Mesothelial cell of epicardium (in vitro differentiated cells): Measurements from ENCODE around the gene ANKRD31. TPM values are rescaled to one million over a fixed set of nuclear protein-coding genes. Genes with fewer than 3 reads are reported as not detected.
"Not testable (repeated sequence)": the region's sequence is repeated elsewhere in the genome, so short reads cannot be mapped to it uniquely, and the experiment has no call there.

Experiments
- DNase-seq, 2 experiments: peaks; one replicate each; pipeline ENCODE4 v3.0.0; 2021; ENCODE audit warnings: low spot score in 2 of 2; ENCODE audit not compliant: unreplicated experiment in 2 of 2
- H3K27ac Mint-ChIP-seq: 2 replicates; pipeline ENCODE4 v1.8.0; 2021; ENCODE audit warnings: mixed read lengths
- H3K27me3 Mint-ChIP-seq: 2 replicates; pipeline ENCODE4 v1.8.0; 2021; ENCODE audit warnings: low read depth, mixed read lengths
- H3K36me3 Mint-ChIP-seq: 2 replicates; pipeline ENCODE4 v1.8.0; 2021; ENCODE audit warnings: mixed read lengths
- H3K4me1 Mint-ChIP-seq: 2 replicates; pipeline ENCODE4 v1.8.0; 2021; ENCODE audit warnings: mixed read lengths
- H3K4me3 Mint-ChIP-seq: 2 replicates; pipeline ENCODE4 v1.8.0; 2021; ENCODE audit warnings: mild to moderate bottlenecking, moderate library complexity, mixed read lengths
- H3K9me3 Mint-ChIP-seq: 2 replicates; pipeline ENCODE4 v1.8.0; 2021; ENCODE audit warnings: mixed read lengths
- total RNA-seq: library from RNA; stranded (reverse); gene quantifications from 3 replicates; pipeline ENCODE4 v1.2.1, GENCODE V29; 2021
- TF ChIP-seq, protein P1 (sequence below): fragments of 200-600 bp; sonication (generic); IDR thresholded peaks from one replicate; pipeline ENCODE4 v1.5.0; 2021; ENCODE audit warnings: antibody characterized with exemption; ENCODE audit not compliant: unreplicated experiment

The ANKRD31 gene
- total RNA-seq, 1 donor from 2014 or later = 1.1 TPM

DNA sequence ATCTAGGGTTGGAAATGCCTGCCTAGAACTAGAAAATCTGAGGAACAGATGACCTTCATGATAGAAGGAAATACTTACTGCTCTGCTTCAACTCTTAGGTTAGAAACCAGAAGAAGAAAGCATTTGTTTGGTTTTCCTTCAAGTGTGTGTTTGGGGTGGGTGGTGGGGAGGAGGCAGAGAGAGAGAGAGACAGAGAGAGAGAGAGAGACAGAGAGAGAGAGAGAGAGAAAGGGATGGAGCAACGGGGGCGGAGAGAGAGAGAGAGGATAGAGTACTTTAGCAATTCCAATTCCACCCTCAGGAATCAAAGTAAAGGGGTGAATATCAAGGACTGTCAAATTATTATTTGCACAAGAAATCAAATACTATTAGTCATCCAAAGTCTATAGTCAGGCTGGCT lies 155.2 kb downstream of the ANKRD31 start:
- Mint-ChIP-seq H3K4me1 (no peaks in the 10 kb centered on the region), H3K27me3 (no peaks in the 10 kb centered on the region), H3K9me3 (no peaks in the 10 kb centered on the region), H3K4me3 (no peak overlapping the region), H3K36me3 (no peaks in the 10 kb centered on the region), H3K27ac (no peak overlapping the region)
- no peak for DNase-seq
- TF ChIP-seq, protein P1, sequence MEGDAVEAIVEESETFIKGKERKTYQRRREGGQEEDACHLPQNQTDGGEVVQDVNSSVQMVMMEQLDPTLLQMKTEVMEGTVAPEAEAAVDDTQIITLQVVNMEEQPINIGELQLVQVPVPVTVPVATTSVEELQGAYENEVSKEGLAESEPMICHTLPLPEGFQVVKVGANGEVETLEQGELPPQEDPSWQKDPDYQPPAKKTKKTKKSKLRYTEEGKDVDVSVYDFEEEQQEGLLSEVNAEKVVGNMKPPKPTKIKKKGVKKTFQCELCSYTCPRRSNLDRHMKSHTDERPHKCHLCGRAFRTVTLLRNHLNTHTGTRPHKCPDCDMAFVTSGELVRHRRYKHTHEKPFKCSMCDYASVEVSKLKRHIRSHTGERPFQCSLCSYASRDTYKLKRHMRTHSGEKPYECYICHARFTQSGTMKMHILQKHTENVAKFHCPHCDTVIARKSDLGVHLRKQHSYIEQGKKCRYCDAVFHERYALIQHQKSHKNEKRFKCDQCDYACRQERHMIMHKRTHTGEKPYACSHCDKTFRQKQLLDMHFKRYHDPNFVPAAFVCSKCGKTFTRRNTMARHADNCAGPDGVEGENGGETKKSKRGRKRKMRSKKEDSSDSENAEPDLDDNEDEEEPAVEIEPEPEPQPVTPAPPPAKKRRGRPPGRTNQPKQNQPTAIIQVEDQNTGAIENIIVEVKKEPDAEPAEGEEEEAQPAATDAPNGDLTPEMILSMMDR = no peak

DNA sequence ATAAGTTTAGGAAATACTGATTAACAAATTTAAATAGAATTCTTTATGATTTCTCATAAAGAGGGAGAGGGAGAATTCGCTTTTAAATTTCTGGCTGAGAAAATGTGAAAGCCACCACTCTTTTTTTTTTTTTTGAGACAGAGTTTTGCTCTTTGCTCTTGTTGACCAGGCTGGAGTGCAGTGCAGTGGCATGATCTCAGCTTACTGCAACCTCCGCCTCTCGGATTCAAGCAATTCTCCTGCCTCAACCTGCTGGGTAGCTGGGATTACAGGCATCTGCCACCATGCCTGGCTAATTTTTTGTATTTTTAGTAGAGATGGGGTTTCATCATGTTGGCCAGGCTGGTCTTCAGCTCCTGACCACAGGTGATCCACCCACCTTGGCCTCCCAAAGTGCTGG lies 157.3 kb downstream of the ANKRD31 start:
- H3K9me3 Mint-ChIP-seq, DNase-seq, H3K27ac Mint-ChIP-seq, H3K4me3 Mint-ChIP-seq, H3K27me3 Mint-ChIP-seq, H3K36me3 Mint-ChIP-seq, H3K4me1 Mint-ChIP-seq: not testable (repeated sequence)

DNA sequence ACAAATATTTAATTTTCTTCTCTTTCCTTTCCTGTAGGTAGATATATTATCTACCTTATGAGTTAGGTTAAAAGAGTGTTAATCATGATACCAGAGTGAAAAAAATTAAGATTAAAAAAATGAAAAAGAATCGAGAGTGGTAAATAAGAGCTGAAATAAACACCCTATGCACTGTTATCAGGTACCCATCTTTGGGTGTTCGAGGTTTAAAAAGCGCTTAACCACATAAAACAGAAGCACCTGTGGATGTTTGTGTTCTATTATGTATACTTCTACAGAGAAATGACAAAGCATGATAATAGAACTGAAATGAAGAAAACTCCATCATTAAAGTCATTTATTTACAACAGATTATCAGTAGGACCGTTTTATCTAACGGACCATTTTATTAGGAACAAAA lies 158.7 kb downstream of the ANKRD31 start:
- Mint-ChIP-seq H3K9me3 (no peaks in the 10 kb centered on the region), H3K36me3 (no peaks in the 10 kb centered on the region), H3K4me1 (no peaks in the 10 kb centered on the region), H3K27ac (no peak overlapping the region), H3K4me3 (no peak overlapping the region), H3K27me3 (no peaks in the 10 kb centered on the region)
- no peak for DNase-seq
- TF ChIP-seq, protein P1 = no peak

DNA sequence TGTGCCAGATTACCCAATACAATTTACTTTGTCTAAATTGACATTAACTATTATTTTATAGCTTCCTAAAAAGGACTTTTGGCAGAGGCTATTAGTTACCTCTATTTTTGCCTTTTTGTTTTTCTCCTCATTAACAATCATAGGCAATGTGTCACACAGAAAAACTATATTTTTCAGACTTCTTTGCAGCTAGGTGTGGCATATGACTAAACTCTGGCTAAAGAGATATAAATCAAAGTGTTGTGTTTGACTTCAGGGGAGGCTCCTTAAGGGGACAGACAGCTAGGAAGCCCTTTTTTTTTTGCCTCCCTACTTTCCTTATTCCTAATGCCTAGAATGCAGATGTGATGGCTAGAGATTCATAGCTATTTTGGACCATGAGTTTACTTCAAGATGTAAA lies 164.6 kb downstream of the ANKRD31 start:
- TF ChIP-seq, protein P1 = no peak
- no peak overlapping the region for H3K27ac Mint-ChIP-seq
- peaks cover 11% of the 10 kb centered on the region for H3K9me3 Mint-ChIP-seq
- no peaks in the 10 kb centered on the region for H3K4me1 Mint-ChIP-seq
- no peaks in the 10 kb centered on the region for H3K27me3 Mint-ChIP-seq
- H3K36me3 Mint-ChIP-seq = no peaks in the 10 kb centered on the region
- no peak overlapping the region for H3K4me3 Mint-ChIP-seq
- DNase-seq = no peak

DNA sequence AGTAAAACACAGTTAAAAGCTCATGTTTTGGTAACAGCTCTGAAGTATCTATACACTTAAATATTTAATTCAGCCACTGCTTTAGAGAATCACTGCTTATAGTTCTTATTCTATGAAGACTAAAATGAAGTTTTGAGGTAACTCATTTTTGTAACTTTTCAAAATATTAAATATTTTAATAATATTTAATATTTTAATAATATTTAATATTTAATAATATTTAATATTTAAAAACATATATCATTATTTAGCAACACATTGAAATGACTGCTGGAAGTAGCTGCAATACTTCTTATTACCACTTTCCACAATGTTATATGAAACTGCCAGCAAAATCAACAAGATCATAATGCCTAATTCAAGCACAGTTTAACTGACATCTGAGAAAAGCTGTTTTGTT lies 165.6 kb downstream of the ANKRD31 start:
- TF ChIP-seq, protein P1 = no peak
- no peaks in the 10 kb centered on the region for H3K27me3 Mint-ChIP-seq
- peaks cover 11% of the 10 kb centered on the region for H3K9me3 Mint-ChIP-seq
- H3K4me1 Mint-ChIP-seq = no peaks in the 10 kb centered on the region
- no peak for DNase-seq
- H3K4me3 Mint-ChIP-seq = no peak overlapping the region
- H3K27ac Mint-ChIP-seq = no peak overlapping the region
- H3K36me3 Mint-ChIP-seq = no peaks in the 10 kb centered on the region

DNA sequence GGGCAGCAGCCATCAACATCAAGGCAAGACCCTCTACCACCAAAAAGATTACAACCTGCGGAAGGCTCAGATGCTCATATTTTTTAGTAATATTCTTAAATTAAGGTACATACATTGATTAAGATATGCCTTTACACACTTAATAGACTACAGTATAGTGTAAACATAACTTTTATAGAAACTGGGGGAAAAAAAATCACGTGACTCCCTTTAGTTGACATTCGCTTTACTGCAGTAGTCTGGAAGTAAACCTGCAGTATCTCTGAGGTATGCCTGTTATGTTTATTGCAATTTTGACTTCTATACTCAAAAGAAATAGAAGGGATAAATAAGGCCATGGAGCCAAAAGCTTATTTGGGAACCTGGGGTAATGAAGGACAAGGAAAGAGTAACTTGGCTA lies 169.2 kb downstream of the ANKRD31 start:
- Mint-ChIP-seq H3K9me3 (peaks cover 11% of the 10 kb centered on the region), H3K27me3 (no peaks in the 10 kb centered on the region), H3K4me3 (no peak overlapping the region), H3K27ac (no peak overlapping the region), H3K36me3 (no peaks in the 10 kb centered on the region), H3K4me1 (peaks cover 8% of the 10 kb centered on the region)
- no peak for DNase-seq
- TF ChIP-seq, protein P1 = no peak
